ENCODE data around the gene ATP6V1E1.

Gene ATP6V1E1

GRCh38 chr22:17587629-17588028 lies 40.9 kb downstream of the ATP6V1E1 start:
- 92% methylated on average over 14 of the region's 14 CpGs for WGBS

DNA sequence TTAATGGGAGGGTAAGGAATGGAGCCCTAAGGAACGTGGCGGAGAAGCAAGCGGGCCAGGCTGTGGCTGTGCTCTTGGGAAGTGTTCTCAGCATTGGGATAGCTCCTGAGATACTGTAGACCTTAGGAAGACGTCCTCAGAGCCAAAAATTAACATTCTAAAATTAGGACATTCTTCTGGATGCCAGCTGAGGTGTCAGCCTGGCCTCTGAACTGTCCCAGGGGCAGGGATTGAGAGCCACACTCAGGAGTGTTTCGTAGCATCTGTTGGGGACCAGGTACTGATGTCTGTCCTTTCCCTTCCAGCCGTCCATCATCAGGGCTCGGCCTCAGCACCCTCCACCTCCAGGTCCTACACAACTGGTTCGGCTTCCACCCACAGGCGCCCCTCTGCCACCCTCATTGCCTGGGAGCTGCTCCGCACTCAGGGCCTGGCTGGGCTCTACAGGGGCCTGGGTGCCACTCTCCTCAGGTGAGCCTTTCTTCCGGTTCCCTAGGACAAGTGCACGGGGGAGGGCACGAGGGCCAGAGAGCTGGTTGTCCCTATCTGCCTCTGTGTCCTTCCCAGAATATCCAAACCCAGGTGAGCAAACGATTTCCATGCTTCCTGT lies 41.6 kb downstream of the ATP6V1E1 start:
- Histone ChIP-seq H4K8ac (ENCODE audit: low read length) (no peak overlapping the region), H2BK5ac (ENCODE audit: low read depth, low read length, poor library complexity, severe bottlenecking) (no peak overlapping the region), H2BK15ac (ENCODE audit: low read depth, poor library complexity, severe bottlenecking) (no peak overlapping the region), H3K79me1 (replicated peaks; ENCODE audit: low read length, poor library complexity, severe bottlenecking) (no peaks in the 10 kb centered on the region), H3K23ac (ENCODE audit: low read length in 2 of 2) (no peak overlapping the region), H3K9ac (ENCODE audit: low read length) (no peak overlapping the region), H3K18ac (ENCODE audit: low read depth in 1 of 2, low read length in 2 of 2) (no peak overlapping the region), H3K4me3 (ENCODE audit: insufficient read depth in 1 of 2, low read depth in 1 of 2, low read length in 2 of 2) (no peak overlapping the region), H3K4me2 (ENCODE audit: low read length, poor library complexity, severe bottlenecking) (no peak overlapping the region), H2AFZ (ENCODE audit: low read depth, low read length) (no peak overlapping the region), H4K91ac (ENCODE audit: low read length) (no peak overlapping the region), H3K4me1 (ENCODE audit: control insufficient read depth, insufficient read depth, low read depth, low read length) (no peaks in the 10 kb centered on the region), H3K27me3 (ENCODE audit: control insufficient read depth in 1 of 2, insufficient read depth in 1 of 2, low read length in 2 of 2) (no peaks in the 10 kb centered on the region), H3K9me3 (ENCODE audit: control insufficient read depth, low read length) (no peaks in the 10 kb centered on the region), H3K27ac (ENCODE audit: low read length, poor library complexity, severe bottlenecking) (no peak overlapping the region), H2BK12ac (ENCODE audit: low read length in 2 of 2) (no peak overlapping the region), H3K4ac (ENCODE audit: low read depth in 1 of 2, low read length in 2 of 2) (no peak overlapping the region), H3K36me3 (ENCODE audit: control insufficient read depth in 1 of 2, insufficient read depth in 2 of 2, low read depth in 1 of 2, low read length in 2 of 2) (peaks cover 31 to 32% of the 10 kb centered on the region in 2 experiments), H3K14ac (ENCODE audit: low read length in 2 of 2) (no peak overlapping the region), H2AK5ac (ENCODE audit: low read length, severe bottlenecking) (no peak overlapping the region), H2BK120ac (ENCODE audit: low read depth, low read length) (no peak overlapping the region)
- 93% methylated on average over 14 of the region's 14 CpGs for WGBS
- DNase-seq, result no peak

More at GRCh38 chr22:17587629-17588028, 40.9 kb downstream of the ATP6V1E1 start:
- peaks cover 38 to 39% of the 10 kb centered on the region in 2 experiments for H3K36me3 ChIP-seq (ENCODE audit: control insufficient read depth in 1 of 2, insufficient read depth in 2 of 2, low read depth in 1 of 2, low read length in 2 of 2)
- no peak overlapping the region for H2BK12ac ChIP-seq (ENCODE audit: low read length in 2 of 2)
- H3K4me3 ChIP-seq (ENCODE audit: insufficient read depth in 1 of 2, low read depth in 1 of 2, low read length in 2 of 2), result no peak overlapping the region
- H3K4me1 ChIP-seq (ENCODE audit: control insufficient read depth, insufficient read depth, low read depth, low read length), result no peaks in the 10 kb centered on the region
- H3K14ac ChIP-seq (ENCODE audit: low read length in 2 of 2), result no peak overlapping the region
- DNase-seq, result no peak
- no peak overlapping the region for H2BK15ac ChIP-seq (ENCODE audit: low read depth, poor library complexity, severe bottlenecking)
- no peak overlapping the region for H3K18ac ChIP-seq (ENCODE audit: low read depth in 1 of 2, low read length in 2 of 2)
- H3K27me3 ChIP-seq (ENCODE audit: control insufficient read depth in 1 of 2, insufficient read depth in 1 of 2, low read length in 2 of 2), result no peaks in the 10 kb centered on the region
- no peak overlapping the region for H2BK120ac ChIP-seq (ENCODE audit: low read depth, low read length)
- H3K9me3 ChIP-seq (ENCODE audit: control insufficient read depth, low read length), result no peaks in the 10 kb centered on the region
- no peak overlapping the region for H2AK5ac ChIP-seq (ENCODE audit: low read length, severe bottlenecking)
- H3K79me1 ChIP-seq (replicated peaks; ENCODE audit: low read length, poor library complexity, severe bottlenecking), result no peaks in the 10 kb centered on the region
- H3K4me2 ChIP-seq (ENCODE audit: low read length, poor library complexity, severe bottlenecking), result no peak overlapping the region
- H2AFZ ChIP-seq (ENCODE audit: low read depth, low read length), result no peak overlapping the region
- H3K4ac ChIP-seq (ENCODE audit: low read depth in 1 of 2, low read length in 2 of 2), result no peak overlapping the region
- no peak overlapping the region for H3K23ac ChIP-seq (ENCODE audit: low read length in 2 of 2)
- no peak overlapping the region for H4K8ac ChIP-seq (ENCODE audit: low read length)
- no peak overlapping the region for H4K91ac ChIP-seq (ENCODE audit: low read length)
- H2BK5ac ChIP-seq (ENCODE audit: low read depth, low read length, poor library complexity, severe bottlenecking), result no peak overlapping the region
- no peak overlapping the region for H3K27ac ChIP-seq (ENCODE audit: low read length, poor library complexity, severe bottlenecking)
- H3K9ac ChIP-seq (ENCODE audit: low read length), result no peak overlapping the region

DNA sequence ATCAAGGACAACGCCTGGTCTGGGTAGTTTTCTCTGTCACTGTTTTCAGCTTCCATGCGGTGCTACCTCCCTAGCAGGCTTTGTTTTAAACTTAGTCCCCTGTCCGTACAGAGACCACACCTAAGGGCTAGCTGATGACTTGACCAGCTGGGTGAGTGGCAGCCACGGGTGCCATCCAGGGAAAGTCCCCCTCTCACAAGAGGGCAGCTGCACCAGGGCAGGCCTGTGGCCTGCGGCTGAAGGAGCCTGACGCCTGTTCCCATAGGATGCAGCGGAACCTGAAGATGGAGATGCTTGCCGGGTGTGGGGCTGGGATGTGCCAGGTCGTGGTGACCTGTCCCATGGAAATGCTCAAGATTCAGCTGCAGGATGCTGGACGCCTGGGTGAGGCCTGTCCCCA lies 45.4 kb downstream of the ATP6V1E1 start:
- Histone ChIP-seq H3K23ac (ENCODE audit: low read length in 2 of 2) (no peak overlapping the region), H3K4me2 (ENCODE audit: low read length, poor library complexity, severe bottlenecking) (no peak overlapping the region), H3K4me3 (ENCODE audit: insufficient read depth in 1 of 2, low read depth in 1 of 2, low read length in 2 of 2) (no peak overlapping the region), H2BK120ac (ENCODE audit: low read depth, low read length) (no peak overlapping the region), H3K4ac (ENCODE audit: low read depth in 1 of 2, low read length in 2 of 2) (no peak overlapping the region), H2BK15ac (ENCODE audit: low read depth, poor library complexity, severe bottlenecking) (no peak overlapping the region), H2BK5ac (ENCODE audit: low read depth, low read length, poor library complexity, severe bottlenecking) (no peak overlapping the region), H2AK5ac (ENCODE audit: low read length, severe bottlenecking) (no peak overlapping the region), H3K36me3 (ENCODE audit: control insufficient read depth in 1 of 2, insufficient read depth in 2 of 2, low read depth in 1 of 2, low read length in 2 of 2) (peaks cover 5 to 7% of the 10 kb centered on the region in 2 experiments), H2BK12ac (ENCODE audit: low read length in 2 of 2) (no peak overlapping the region), H4K91ac (ENCODE audit: low read length) (no peak overlapping the region), H3K4me1 (ENCODE audit: control insufficient read depth, insufficient read depth, low read depth, low read length) (no peaks in the 10 kb centered on the region), H3K9ac (ENCODE audit: low read length) (no peak overlapping the region), H3K18ac (ENCODE audit: low read depth in 1 of 2, low read length in 2 of 2) (no peak overlapping the region), H4K8ac (ENCODE audit: low read length) (no peak overlapping the region), H3K14ac (ENCODE audit: low read length in 2 of 2) (no peak overlapping the region), H3K9me3 (ENCODE audit: control insufficient read depth, low read length) (no peaks in the 10 kb centered on the region), H2AFZ (ENCODE audit: low read depth, low read length) (no peak overlapping the region), H3K27ac (ENCODE audit: low read length, poor library complexity, severe bottlenecking) (no peak overlapping the region), H3K27me3 (ENCODE audit: control insufficient read depth in 1 of 2, insufficient read depth in 1 of 2, low read length in 2 of 2) (no peaks in the 10 kb centered on the region), H3K79me1 (replicated peaks; ENCODE audit: low read length, poor library complexity, severe bottlenecking) (no peaks in the 10 kb centered on the region)
- WGBS, result 89% methylated on average over 10 of the region's 10 CpGs
- no peak for DNase-seq

- no peak overlapping the region for H2AFZ ChIP-seq (ENCODE audit: low read depth, low read length)
- no peak overlapping the region for H3K4me3 ChIP-seq (ENCODE audit: insufficient read depth in 1 of 2, low read depth in 1 of 2, low read length in 2 of 2)
- no peak overlapping the region for H3K9ac ChIP-seq (ENCODE audit: low read length)
- H3K4me2 ChIP-seq (ENCODE audit: low read length, poor library complexity, severe bottlenecking), result no peak overlapping the region
- no peaks in the 10 kb centered on the region for H3K27me3 ChIP-seq (ENCODE audit: control insufficient read depth in 1 of 2, insufficient read depth in 1 of 2, low read length in 2 of 2)
- WGBS, result 96% methylated on average over 17 of the region's 17 CpGs
- H3K4me1 ChIP-seq (ENCODE audit: control insufficient read depth, insufficient read depth, low read depth, low read length), result peaks cover 2% of the 10 kb centered on the region
- no peak overlapping the region for H2AK5ac ChIP-seq (ENCODE audit: low read length, severe bottlenecking)
- DNase-seq, result no peak
- no peak overlapping the region for H2BK120ac ChIP-seq (ENCODE audit: low read depth, low read length)
- no peak overlapping the region for H2BK12ac ChIP-seq (ENCODE audit: low read length in 2 of 2)
- H3K9me3 ChIP-seq (ENCODE audit: control insufficient read depth, low read length), result no peaks in the 10 kb centered on the region
- no peak overlapping the region for H3K23ac ChIP-seq (ENCODE audit: low read length in 2 of 2)
- H4K8ac ChIP-seq (ENCODE audit: low read length), result no peak overlapping the region
- no peak overlapping the region for H2BK5ac ChIP-seq (ENCODE audit: low read depth, low read length, poor library complexity, severe bottlenecking)
- H3K18ac ChIP-seq (ENCODE audit: low read depth in 1 of 2, low read length in 2 of 2), result no peak overlapping the region
- H3K36me3 ChIP-seq (ENCODE audit: control insufficient read depth in 1 of 2, insufficient read depth in 2 of 2, low read depth in 1 of 2, low read length in 2 of 2), result no peaks in the 10 kb centered on the region
- H3K79me1 ChIP-seq (replicated peaks; ENCODE audit: low read length, poor library complexity, severe bottlenecking), result no peaks in the 10 kb centered on the region
- no peak overlapping the region for H3K4ac ChIP-seq (ENCODE audit: low read depth in 1 of 2, low read length in 2 of 2)
- no peak overlapping the region for H4K91ac ChIP-seq (ENCODE audit: low read length)
- H3K27ac ChIP-seq (ENCODE audit: low read length, poor library complexity, severe bottlenecking), result no peak overlapping the region
- no peak overlapping the region for H2BK15ac ChIP-seq (ENCODE audit: low read depth, poor library complexity, severe bottlenecking)
- H3K14ac ChIP-seq (ENCODE audit: low read length in 2 of 2), result no peak overlapping the region
Measured at GRCh38 chr22:17581631-17582030, 46.9 kb downstream of the ATP6V1E1 start.

Data from mesenchymal stem cell (in vitro differentiated cells and primary cell).